ENCODE measurements around the gene TNFAIP8. TPM values are rescaled to one million over a fixed set of nuclear protein-coding genes. Genes with fewer than 3 reads are reported as not detected.

The TNFAIP8 gene
- total and polyA plus RNA-seq, 9 of the 15 experiments (the other 6 are each of a cell fraction or from before 2014, with no cell fraction given), result 29.9 to 52.2 (median 44.8) TPM

GRCh38 chr5:119417891-119418605 lies 62.2 kb downstream of the TNFAIP8 start (continued):
- TF ChIP-seq, protein P1, sequence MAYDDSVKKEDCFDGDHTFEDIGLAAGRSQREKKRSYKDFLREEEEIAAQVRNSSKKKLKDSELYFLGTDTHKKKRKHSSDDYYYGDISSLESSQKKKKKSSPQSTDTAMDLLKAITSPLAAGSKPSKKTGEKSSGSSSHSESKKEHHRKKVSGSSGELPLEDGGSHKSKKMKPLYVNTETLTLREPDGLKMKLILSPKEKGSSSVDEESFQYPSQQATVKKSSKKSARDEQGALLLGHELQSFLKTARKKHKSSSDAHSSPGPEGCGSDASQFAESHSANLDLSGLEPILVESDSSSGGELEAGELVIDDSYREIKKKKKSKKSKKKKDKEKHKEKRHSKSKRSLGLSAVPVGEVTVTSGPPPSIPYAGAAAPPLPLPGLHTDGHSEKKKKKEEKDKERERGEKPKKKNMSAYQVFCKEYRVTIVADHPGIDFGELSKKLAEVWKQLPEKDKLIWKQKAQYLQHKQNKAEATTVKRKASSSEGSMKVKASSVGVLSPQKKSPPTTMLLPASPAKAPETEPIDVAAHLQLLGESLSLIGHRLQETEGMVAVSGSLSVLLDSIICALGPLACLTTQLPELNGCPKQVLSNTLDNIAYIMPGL (CRISPR knock-in tag; IDR thresholded peaks at IDR 0.05), result no peak
- no peak for TF ChIP-seq ZFP1 (CRISPR knock-in tag; IDR thresholded peaks at IDR 0.05)
- no peak for TF ChIP-seq GATA2 (CRISPR knock-in tag; IDR thresholded peaks at IDR 0.05)
- TF ChIP-seq MXI1 (IDR thresholded peaks at IDR 0.05; ENCODE audit: low read depth, low read length), result no peak
- TF ChIP-seq ZEB2 (IDR thresholded peaks at IDR 0.05), result no peak
- TF ChIP-seq, protein P2, sequence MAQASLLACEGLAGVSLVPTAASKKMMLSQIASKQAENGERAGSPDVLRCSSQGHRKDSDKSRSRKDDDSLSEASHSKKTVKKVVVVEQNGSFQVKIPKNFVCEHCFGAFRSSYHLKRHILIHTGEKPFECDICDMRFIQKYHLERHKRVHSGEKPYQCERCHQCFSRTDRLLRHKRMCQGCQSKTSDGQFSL (CRISPR knock-in tag; IDR thresholded peaks at IDR 0.05), result no peak
- TF ChIP-seq, protein P2 (tag; IDR thresholded peaks at IDR 0.05), result no peak
- TF ChIP-seq HMGN3 (IDR thresholded peaks at IDR 0.05; ENCODE audit: borderline replicate concordance, extremely low read depth, insufficient read length, low read depth, low read length), result no peak
- TF ChIP-seq CSDE1 (IDR thresholded peaks at IDR 0.05), result no peak
- TF ChIP-seq MCM7 (IDR thresholded peaks at IDR 0.05), result no peak
- no peak for TF ChIP-seq ARNT (IDR thresholded peaks at IDR 0.05)
- TF ChIP-seq POLR2G (IDR thresholded peaks at IDR 0.05; ENCODE audit: low read depth, low read length), result peak; percentile 56
- no peak for TF ChIP-seq NELFE (IDR thresholded peaks at IDR 0.05; ENCODE audit: insufficient read depth, insufficient read length)
- no peak for TF ChIP-seq CHD7 (IDR thresholded peaks at IDR 0.05; ENCODE audit: low read depth, low read length)
- no peak for TF ChIP-seq ZNF384 (IDR thresholded peaks at IDR 0.05; ENCODE audit: low read depth, low read length)
